OCI-LY3 (cell line): Measurements from ENCODE around the gene GRM3.

Experiments
- H2AFZ ChIP-seq: fragments of 200-600, 300-600 bp; shearing (Covaris generic); 2 replicates; pipeline ENCODE4 v1.6.0; 2014; ENCODE audit warnings: antibody characterized with exemption, low read depth, low read length
- H3K27ac ChIP-seq: fragments of 200-600, 300-600 bp; sonication (generic); 2 replicates; pipeline ENCODE4 v1.5.1; 2014; ENCODE audit warnings: mild to moderate bottlenecking, low read length, moderate library complexity, mixed read lengths
- H3K27me3 ChIP-seq: fragments of 200-600, 300-600 bp; sonication (generic); 2 replicates; pipeline ENCODE4 v1.6.1; 2014; ENCODE audit warnings: low read depth, low read length, mixed read lengths
- H3K36me3 ChIP-seq: fragments of 200-600, 300-600 bp; sonication (generic); replicated peaks from 2 replicates; pipeline ENCODE3; 2014; ENCODE audit warnings: low read depth, low read length, mixed read lengths
- H3K4me1 ChIP-seq: fragments of 300-600, 200-600 bp; sonication (generic); 2 replicates; pipeline ENCODE4 v1.6.1; 2014; ENCODE audit warnings: low read length, mixed read lengths
- H3K4me2 ChIP-seq: fragments of 200-600, 300-600 bp; sonication (generic); 2 replicates; pipeline ENCODE4 v1.6.1; 2014; ENCODE audit warnings: low read length, mixed read lengths
- H3K4me3 ChIP-seq: fragments of 300-600, 200-600 bp; sonication (generic); 2 replicates; pipeline ENCODE4 v1.5.1; 2014; ENCODE audit warnings: antibody characterized with exemption, mild to moderate bottlenecking, low read length, moderate library complexity
- H3K79me2 ChIP-seq: fragments of 300-600, 200-600 bp; shearing (Covaris generic); 2 replicates; pipeline ENCODE4 v1.6.1; 2014; ENCODE audit warnings: mild to moderate bottlenecking, low read length, mixed read lengths
- H3K9ac ChIP-seq: fragments of 300-600, 200-600 bp; shearing (Covaris generic); 2 replicates; pipeline ENCODE4 v1.6.0; 2014; ENCODE audit warnings: mild to moderate bottlenecking, low read length, moderate library complexity
- H3K9me3 ChIP-seq: fragments of 200-600, 300-600 bp; shearing (Covaris generic); 2 replicates; pipeline ENCODE4 v1.6.1; 2014; ENCODE audit warnings: low read length, mixed read lengths; ENCODE audit not compliant: insufficient read depth
- H4K20me1 ChIP-seq: fragments of 200-600, 300-600 bp; sonication (generic); 2 replicates; pipeline ENCODE4 v1.6.1; 2016; ENCODE audit warnings: low read length, mixed read lengths; ENCODE audit not compliant: insufficient read depth
- EZH2phosphoT487 ChIP-seq: fragments of 200-600 bp; shearing (Covaris generic); IDR thresholded peaks from 2 replicates; pipeline ENCODE4 v1.6.1; 2018; ENCODE audit warnings: antibody characterized with exemption, mixed run types, low read depth
- TF ChIP-seq, protein P1 (sequence below): fragments of 200-600, 300-600 bp; sonication (generic); IDR thresholded peaks from 2 replicates; pipeline ENCODE4 v1.5.1; 2014; ENCODE audit warnings: antibody characterized with exemption, low read length, low read depth

The GRM3 gene

DNA sequence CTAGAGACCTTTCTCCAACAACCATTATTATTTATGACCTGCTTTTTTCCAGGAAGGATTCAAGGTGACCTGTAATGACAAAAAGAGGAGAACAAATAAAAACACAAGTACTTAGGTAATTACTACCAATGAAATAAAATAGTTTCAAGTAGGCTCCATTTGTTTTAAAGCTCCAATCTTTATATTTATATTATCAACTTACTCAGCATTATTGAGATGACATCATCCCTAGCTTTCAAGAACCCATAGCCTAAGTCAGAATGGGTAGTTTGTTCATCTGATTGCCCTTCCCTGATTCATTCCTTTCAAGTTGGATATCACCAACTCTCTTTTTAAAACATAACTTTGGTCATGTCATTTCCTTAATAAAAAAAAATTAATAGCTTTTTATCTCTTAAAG is 131.5 kb downstream of the GRM3 start:
- Histone ChIP-seq H3K36me3 (no peaks in the 10 kb centered on the region), H3K79me2 (no peaks in the 10 kb centered on the region), H3K27ac (no peak overlapping the region), H3K4me2 (no peak overlapping the region), H3K4me1 (no peaks in the 10 kb centered on the region), H2AFZ (no peak overlapping the region), H3K9me3 (no peaks in the 10 kb centered on the region), H3K9ac (no peak overlapping the region), H3K4me3 (no peak overlapping the region), H3K27me3 (no peaks in the 10 kb centered on the region), H4K20me1 (no peaks in the 10 kb centered on the region)
- TF ChIP-seq, protein P1, sequence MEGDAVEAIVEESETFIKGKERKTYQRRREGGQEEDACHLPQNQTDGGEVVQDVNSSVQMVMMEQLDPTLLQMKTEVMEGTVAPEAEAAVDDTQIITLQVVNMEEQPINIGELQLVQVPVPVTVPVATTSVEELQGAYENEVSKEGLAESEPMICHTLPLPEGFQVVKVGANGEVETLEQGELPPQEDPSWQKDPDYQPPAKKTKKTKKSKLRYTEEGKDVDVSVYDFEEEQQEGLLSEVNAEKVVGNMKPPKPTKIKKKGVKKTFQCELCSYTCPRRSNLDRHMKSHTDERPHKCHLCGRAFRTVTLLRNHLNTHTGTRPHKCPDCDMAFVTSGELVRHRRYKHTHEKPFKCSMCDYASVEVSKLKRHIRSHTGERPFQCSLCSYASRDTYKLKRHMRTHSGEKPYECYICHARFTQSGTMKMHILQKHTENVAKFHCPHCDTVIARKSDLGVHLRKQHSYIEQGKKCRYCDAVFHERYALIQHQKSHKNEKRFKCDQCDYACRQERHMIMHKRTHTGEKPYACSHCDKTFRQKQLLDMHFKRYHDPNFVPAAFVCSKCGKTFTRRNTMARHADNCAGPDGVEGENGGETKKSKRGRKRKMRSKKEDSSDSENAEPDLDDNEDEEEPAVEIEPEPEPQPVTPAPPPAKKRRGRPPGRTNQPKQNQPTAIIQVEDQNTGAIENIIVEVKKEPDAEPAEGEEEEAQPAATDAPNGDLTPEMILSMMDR: no peak
- no peak for TF ChIP-seq EZH2phosphoT487

GRCh38 chr7:86776136-86776535 is 132.4 kb downstream of the GRM3 start:
- no peak for TF ChIP-seq EZH2phosphoT487
- Histone ChIP-seq H3K27me3 (no peaks in the 10 kb centered on the region), H3K4me3 (no peak overlapping the region)

GRCh38 chr7:86778271-86778670 is 134.6 kb downstream of the GRM3 start:
- no peak overlapping the region for H3K27ac ChIP-seq
- H3K9me3 ChIP-seq: no peaks in the 10 kb centered on the region
- no peaks in the 10 kb centered on the region for H3K79me2 ChIP-seq
- no peaks in the 10 kb centered on the region for H4K20me1 ChIP-seq
- H3K27me3 ChIP-seq: no peaks in the 10 kb centered on the region
- H3K36me3 ChIP-seq: no peaks in the 10 kb centered on the region
- no peaks in the 10 kb centered on the region for H3K4me1 ChIP-seq
- no peak overlapping the region for H3K9ac ChIP-seq
- no peak overlapping the region for H3K4me3 ChIP-seq
- H2AFZ ChIP-seq: no peak overlapping the region
- H3K4me2 ChIP-seq: no peak overlapping the region
- TF ChIP-seq, protein P1: no peak
- TF ChIP-seq EZH2phosphoT487: no peak

More at GRCh38 chr7:86776136-86776535, 132.4 kb downstream of the GRM3 start:
- no peaks in the 10 kb centered on the region for H3K9me3 ChIP-seq
- no peak overlapping the region for H3K27ac ChIP-seq
- no peak overlapping the region for H3K9ac ChIP-seq
- H3K4me1 ChIP-seq: no peaks in the 10 kb centered on the region
- H3K36me3 ChIP-seq: no peaks in the 10 kb centered on the region
- H3K4me2 ChIP-seq: no peak overlapping the region
- H3K79me2 ChIP-seq: no peaks in the 10 kb centered on the region
- no peak overlapping the region for H2AFZ ChIP-seq
- H4K20me1 ChIP-seq: no peaks in the 10 kb centered on the region

- no peak overlapping the region for H2AFZ ChIP-seq
- no peaks in the 10 kb centered on the region for H4K20me1 ChIP-seq
- H3K79me2 ChIP-seq: no peaks in the 10 kb centered on the region
- H3K4me3 ChIP-seq: no peak overlapping the region
- H3K4me2 ChIP-seq: no peak overlapping the region
- H3K27ac ChIP-seq: no peak overlapping the region
- H3K4me1 ChIP-seq: peaks cover 6% of the 10 kb centered on the region
- no peaks in the 10 kb centered on the region for H3K9me3 ChIP-seq
- H3K36me3 ChIP-seq: no peaks in the 10 kb centered on the region
- H3K27me3 ChIP-seq: no peaks in the 10 kb centered on the region
- H3K9ac ChIP-seq: no peak overlapping the region
- TF ChIP-seq, protein P1: no peak
- TF ChIP-seq EZH2phosphoT487: no peak
Measured at GRCh38 chr7:86784765-86785164, 141.1 kb downstream of the GRM3 start.

DNA sequence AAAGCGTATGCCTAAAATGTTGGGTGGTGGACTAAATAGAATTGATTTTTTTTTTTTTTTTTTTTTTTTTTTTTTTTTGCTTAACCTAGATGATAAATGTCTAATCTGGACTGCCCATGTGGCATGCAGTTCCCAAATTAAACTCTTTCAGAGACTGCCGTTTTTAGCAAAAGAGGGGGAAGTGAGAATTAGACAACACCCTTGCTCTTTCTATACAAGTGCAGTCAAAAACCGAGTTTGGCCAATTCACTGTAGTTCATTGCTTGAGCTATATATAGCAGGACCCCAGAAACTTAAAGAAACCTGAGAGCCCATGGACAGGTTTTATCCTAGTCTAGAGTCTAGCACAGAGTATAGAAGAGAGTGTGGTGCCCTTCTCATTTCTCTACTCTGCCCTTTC is 141.9 kb downstream of the GRM3 start:
- H3K79me2 ChIP-seq: no peaks in the 10 kb centered on the region
- peaks cover 15% of the 10 kb centered on the region for H3K4me1 ChIP-seq
- H2AFZ ChIP-seq: no peak overlapping the region
- H3K36me3 ChIP-seq: no peaks in the 10 kb centered on the region
- H3K27me3 ChIP-seq: no peaks in the 10 kb centered on the region
- TF ChIP-seq EZH2phosphoT487: no peak
- TF ChIP-seq, protein P1: no peak
- H3K9ac ChIP-seq: no peak overlapping the region
- no peaks in the 10 kb centered on the region for H4K20me1 ChIP-seq
- no peak overlapping the region for H3K27ac ChIP-seq
- H3K4me3 ChIP-seq: no peak overlapping the region
- no peaks in the 10 kb centered on the region for H3K9me3 ChIP-seq
- H3K4me2 ChIP-seq: peak overlapping the region; percentile 57
